ENCODE measurements around the gene ZNF585A.

GRCh38 chr19:37218592-37218935 lies 46.1 kb upstream of the ZNF585A start:
- TF ChIP-seq CTCF (IDR thresholded peaks at IDR 0.05): no peak
- TF ChIP-seq POLR2A (IDR thresholded peaks at IDR 0.05): no peak
